GM21737 (cell line): ENCODE measurements around the gene MARK3.
"Not testable (repeated sequence)": the region's sequence is repeated elsewhere in the genome, so short reads cannot be mapped to it uniquely, and the experiment has no call there.

Experiments used
- ATAC-seq: cut with Tn5 transposase; IDR thresholded peaks from one replicate; pipeline ENCODE4 v1.9.1; 2021; ENCODE audit warnings: mild to moderate bottlenecking, moderate library complexity; ENCODE audit not compliant: unreplicated experiment

MARK3 gene

GRCh38 chr14:103385152-103385928 is at the start of gene MARK3:
Gene MARK3 (plus strand): TSS chr14:103385415. CDS start chr14:103386030, 615 bp downstream.
- peak; percentile 93 for ATAC-seq

- ATAC-seq = no peak
Observed at GRCh38 chr14:103336191-103336590, 49.0 kb upstream of the MARK3 start.

- ATAC-seq = no peak
Observed at GRCh38 chr14:103337794-103338193, 47.4 kb upstream of the MARK3 start.

- ATAC-seq = no peak
Observed at GRCh38 chr14:103339561-103339960, 45.7 kb upstream of the MARK3 start.

GRCh38 chr14:103340480-103341212 is 44.6 kb upstream of the MARK3 start:
- no peak for ATAC-seq

GRCh38 chr14:103341250-103342129 is 43.7 kb upstream of the MARK3 start:
- no peak for ATAC-seq

- no peak for ATAC-seq
Observed at GRCh38 chr14:103343164-103343879, 41.9 kb upstream of the MARK3 start.

- ATAC-seq = no peak
Observed at GRCh38 chr14:103343905-103344797, 41.1 kb upstream of the MARK3 start.

GRCh38 chr14:103346286-103346685 is 38.9 kb upstream of the MARK3 start:
- no peak for ATAC-seq

GRCh38 chr14:103347091-103347815 is 38.0 kb upstream of the MARK3 start:
- no peak for ATAC-seq

GRCh38 chr14:103348154-103348553 is 37.1 kb upstream of the MARK3 start:
- ATAC-seq = no peak

GRCh38 chr14:103349982-103350381 is 35.2 kb upstream of the MARK3 start:
- no peak for ATAC-seq

- no peak for ATAC-seq
Observed at GRCh38 chr14:103353362-103353761, 31.9 kb upstream of the MARK3 start.

- no peak for ATAC-seq
Observed at GRCh38 chr14:103354141-103354540, 31.1 kb upstream of the MARK3 start.

- ATAC-seq = no peak
Observed at GRCh38 chr14:103356024-103356682, 29.1 kb upstream of the MARK3 start.

GRCh38 chr14:103357552-103357951 is 27.7 kb upstream of the MARK3 start:
- ATAC-seq = not testable (repeated sequence)

- no peak for ATAC-seq
Observed at GRCh38 chr14:103360548-103360947, 24.7 kb upstream of the MARK3 start.

- no peak for ATAC-seq
Observed at GRCh38 chr14:103361867-103362266, 23.3 kb upstream of the MARK3 start.
